Measurements from ENCODE around the gene QDPR.

QDPR gene

GRCh38 chr4:17526695-17527477, 15.0 kb upstream of the QDPR start:
- no peak for DNase-seq

- DNase-seq, result no peak
Measured at GRCh38 chr4:17523662-17524061, 11.8 kb upstream of the QDPR start.

DNA sequence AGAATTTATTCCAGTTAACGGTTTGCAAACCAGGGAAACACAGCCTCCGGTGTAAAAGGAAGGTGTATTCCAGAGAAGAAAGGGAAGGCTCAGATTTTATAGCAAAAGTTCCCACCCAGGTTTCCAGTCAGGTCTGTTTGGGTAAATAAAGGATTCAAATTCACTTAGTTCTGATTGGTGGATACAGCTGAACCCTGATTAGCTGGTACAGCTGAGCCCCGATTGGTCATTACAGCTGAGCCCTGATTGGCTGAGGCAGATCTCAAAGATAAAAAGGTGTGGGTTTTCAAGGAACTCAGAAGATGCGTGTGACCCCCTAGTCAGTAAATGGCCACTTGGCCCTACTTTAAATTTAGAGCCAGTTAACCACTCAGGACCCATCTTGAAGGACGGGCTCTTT, 9.7 kb upstream of the QDPR start:
- DNase-seq, result no peak

DNA sequence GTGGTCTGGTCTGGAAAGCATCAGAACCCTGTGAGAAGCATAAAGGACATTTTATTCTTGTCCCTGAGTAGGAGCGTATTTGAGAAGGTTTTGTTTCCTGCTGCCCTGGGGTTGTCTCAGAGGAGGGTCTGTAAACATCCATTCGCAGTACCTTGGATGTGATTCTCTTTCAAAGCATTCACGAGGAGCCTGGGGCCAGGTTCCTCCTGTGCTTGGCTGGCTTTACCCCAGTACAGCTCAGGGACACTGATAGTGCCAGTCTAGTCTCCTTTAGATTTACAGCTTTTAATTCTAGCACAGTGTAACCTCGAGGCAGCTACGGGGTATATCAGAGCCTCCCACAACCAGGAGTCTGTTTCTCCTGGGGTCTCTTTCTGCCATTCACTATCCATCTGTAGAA, 5.8 kb upstream of the QDPR start:
- DNase-seq, result no peak

GRCh38 chr4:17516980-17517379, 5.1 kb upstream of the QDPR start:
- no peak for DNase-seq

DNA sequence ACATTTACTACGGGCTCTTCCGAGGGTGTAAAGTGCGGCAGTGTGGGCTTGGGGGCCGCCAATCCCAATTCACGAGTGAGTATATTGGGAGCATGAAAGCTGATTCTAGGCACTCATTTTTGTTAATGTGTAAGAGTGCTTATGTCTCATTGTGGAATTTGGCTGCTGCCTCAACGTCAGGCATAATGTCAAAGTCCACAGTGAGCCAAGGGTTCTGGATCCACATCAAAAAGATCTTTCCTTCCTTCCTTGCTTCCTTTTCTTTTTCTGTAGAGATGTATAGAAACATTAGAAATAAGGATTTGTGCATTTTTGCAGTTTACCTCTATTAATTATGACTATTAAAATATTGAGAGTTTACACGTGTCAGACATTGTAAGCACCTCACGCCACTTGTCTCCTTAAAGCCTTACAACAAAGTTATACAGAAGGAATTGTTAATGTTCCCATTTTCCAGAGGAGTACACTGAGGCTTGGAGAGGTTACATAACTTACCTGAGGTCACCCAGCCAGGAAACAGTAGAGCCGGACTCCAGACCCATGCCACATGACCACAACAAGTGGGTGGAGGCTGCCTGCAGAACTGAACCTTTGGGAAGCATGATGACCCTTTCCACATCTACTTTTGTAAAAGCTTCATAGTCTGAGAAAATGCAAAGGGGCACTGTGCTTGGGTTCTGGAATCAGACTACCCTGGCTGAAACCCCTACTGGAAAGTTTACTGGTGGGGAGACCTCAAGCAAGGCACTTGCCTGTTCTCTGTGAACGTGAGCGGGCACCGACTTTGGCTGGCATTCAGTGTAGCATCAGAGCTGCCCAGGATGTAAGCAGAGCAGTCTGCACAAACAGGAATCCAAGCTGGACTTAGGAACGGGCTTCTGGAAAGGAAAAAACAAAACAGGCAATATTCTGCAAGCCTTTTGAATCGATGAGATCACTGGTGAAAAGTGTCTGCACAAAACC, 3.8 kb upstream of the QDPR start:
- no peak for DNase-seq

- DNase-seq, result no peak
Measured at GRCh38 chr4:17514865-17515264, 3.0 kb upstream of the QDPR start, which contains the start of gene CLRN2. CLRN2 (plus strand) TSS chr4:17515165; CDS start chr4:17515267, 102 bp downstream.

GRCh38 chr4:17512973-17513665, 1.2 kb upstream of the QDPR start:
- DNase-seq, result no peak

DNA sequence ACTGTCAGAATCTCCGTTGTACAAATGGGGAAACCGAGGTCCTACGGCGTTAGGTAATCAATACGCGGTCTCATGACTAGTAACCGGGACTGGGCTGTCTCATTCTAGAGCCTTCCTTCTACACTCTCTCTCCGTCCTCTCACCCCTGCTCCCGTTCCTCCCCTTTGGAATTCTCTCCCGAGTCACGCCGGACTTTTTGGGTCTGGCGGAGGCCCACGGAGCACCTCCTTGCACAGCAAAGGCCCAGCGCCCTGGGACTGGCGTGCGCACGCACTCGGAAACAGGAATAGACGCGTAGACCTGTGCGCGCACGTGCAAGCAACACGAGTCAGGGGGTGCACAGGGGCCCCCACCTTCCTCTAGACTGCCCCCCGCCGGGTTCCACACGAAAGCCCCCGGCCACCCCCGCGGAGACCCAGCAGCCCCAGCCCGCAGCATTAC, 361 bp downstream of the QDPR start:
- DNase-seq, result peak; percentile 36 to 40

GRCh38 chr4:17511051-17511450, 839 bp downstream of the QDPR start:
- no peak for DNase-seq

DNA sequence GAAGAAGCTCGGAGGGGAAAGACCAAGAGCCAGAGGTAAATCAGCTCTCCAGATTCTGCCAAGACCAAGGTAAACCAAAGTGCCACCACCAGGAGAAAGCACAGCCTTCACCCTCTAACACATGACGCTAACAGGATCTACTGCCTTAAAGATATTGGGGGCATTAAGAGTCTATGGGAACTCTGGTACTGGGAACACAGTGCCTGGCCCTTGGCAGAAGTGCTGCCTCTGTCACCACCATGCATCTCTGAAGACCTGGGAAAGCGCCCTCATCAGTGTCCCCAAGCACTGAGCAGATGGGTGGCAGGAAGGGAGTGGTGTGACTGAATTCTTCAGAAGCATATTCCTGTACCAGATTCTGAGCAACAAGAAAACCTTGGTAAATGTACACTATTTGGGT, 1.3 kb downstream of the QDPR start:
- DNase-seq, result no peak

DNA sequence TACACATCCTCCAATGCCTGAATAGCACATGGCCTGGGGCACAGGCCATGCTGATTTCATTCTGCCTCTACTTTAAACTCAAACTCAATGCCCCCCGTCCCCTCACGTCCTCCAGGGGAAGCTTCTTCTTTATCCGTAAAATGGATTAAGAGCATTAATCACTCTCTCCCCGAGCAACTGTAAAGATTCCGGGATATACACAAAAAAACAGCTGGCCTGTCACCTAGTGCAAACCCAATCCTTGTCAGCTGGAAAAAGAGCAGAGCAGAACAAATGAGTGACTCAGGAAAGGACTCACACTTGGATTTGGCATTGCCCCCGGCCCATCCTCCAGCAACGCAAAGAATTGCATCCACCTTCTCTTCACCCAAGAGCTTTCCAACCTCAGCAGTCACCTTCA, 7.8 kb downstream of the QDPR start:
- no peak for DNase-seq

- DNase-seq, result no peak
Measured at GRCh38 chr4:17502756-17503155, 9.1 kb downstream of the QDPR start.

DNA sequence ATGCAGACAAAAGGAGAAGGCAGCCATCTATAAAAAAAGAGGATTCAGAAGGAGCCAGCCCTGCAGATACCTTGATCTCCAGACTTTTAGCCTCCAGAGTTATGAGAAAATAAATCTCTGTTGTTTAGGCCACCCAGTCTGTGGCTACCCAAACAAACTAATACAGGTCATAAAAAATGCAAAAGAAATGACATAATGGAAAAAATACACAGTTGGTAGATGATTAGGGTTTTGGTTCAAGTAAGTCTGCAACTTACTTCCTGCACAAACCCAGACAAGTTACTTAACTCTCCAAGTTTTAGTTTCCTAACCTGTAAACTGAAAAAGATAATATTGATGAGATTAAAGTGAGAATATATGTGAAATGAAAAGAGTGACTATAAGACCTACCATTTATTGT, 11.3 kb downstream of the QDPR start:
- DNase-seq, result no peak

GRCh38 chr4:17497890-17498523, 13.9 kb downstream of the QDPR start:
- no peak for DNase-seq

GRCh38 chr4:17494258-17495190, 17.4 kb downstream of the QDPR start:
- DNase-seq, result no peak

DNA sequence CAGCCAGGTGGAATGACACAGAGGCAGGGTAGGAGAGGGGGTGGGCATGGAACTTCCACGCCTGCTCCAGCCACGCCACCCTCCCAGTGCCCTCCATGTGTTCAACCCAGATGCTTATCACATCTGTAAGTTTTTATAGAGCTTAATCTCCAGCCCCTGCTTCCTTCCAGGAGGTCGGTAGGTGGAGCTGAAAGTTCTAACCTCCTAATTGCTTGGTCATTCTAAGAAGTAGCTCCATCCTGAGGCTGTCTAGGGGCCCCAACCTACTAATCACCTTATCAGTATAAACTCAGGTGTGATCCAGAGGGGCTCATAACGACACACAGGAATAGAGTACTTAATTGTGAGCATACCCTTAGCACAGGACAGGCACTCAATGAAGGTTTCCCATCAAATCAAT, 18.3 kb downstream of the QDPR start:
- no peak for DNase-seq

DNA sequence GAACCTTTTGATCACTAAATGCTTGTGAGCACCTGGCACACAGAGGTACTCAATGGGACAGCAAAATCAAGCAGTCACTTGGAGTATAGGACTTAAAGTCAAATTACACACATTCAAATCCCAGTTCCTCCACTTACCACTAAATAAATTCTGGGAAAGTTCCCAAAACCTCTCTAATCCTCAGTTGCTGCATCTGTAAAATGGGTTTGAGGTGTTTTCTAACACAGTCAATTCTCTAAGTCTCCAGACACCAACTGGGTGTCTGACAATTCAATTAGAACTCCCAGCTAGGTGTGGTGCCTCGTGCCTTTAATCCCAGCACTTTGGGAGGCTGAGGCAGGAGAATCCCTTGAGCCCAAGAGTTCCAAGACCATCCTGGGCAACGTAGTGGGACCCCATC, 19.0 kb downstream of the QDPR start:
- no peak for DNase-seq

- no peak for DNase-seq
Measured at GRCh38 chr4:17492058-17492741, 19.7 kb downstream of the QDPR start.

DNA sequence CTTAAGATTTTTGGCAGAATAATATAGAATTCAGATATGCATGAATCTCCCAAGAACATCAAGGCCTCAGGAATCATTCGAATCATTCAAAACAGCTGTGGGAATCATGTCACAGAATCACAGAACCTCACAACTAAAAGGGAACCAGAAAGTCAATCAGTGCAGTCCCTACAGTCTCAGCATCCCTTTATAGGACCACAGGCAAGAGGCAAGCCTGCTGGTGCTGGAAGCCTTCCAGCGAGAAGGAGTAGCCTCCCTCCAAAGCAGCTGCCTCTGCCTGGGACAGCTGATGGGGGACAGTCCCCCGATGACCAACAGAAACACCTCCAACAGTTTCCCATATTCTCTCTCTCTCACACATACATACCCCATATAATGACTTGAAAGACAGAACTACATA, 20.7 kb downstream of the QDPR start:
- DNase-seq, result no peak

DNA sequence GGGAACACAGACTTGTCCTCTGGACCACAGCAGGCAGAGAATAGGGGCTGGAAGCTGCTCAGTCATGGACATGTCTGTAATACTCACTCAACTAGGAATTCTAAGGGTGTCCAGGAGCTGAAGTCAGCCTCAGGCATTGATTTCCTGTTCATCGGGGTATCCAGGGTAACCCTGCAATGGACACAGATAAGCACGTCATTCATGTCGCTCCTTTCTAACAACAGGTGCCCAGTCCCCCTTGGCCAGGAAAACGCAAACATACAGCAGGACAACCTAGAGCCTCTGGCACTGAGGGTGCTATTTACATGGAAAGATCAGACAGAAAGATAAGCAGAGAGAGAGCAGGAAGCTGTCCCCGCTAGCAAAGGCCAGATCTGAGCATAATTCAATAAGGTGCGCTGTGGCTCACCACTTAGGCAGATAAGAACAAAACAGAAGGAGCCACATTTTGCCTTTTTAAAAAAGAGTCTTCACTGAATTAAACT, 21.3 kb downstream of the QDPR start:
- DNase-seq, result no peak

Measured in stimulated activated CD4-positive, alpha-beta T cell treated with anti-CD3 and anti-CD28 coated beads, Interleukin-2, amount 100 ng/mL, for 48 hours (primary cell).